ENCODE data around the gene HSD3B7. TPM values are rescaled to one million over a fixed set of nuclear protein-coding genes. Genes with fewer than 3 reads are reported as not detected.
A peak's percentile ranks its signal among the peaks of the same experiment; 100 is the strongest.

The HSD3B7 gene
- total RNA-seq, 1 experiment from 2014 or later = 5.5 TPM

DNA sequence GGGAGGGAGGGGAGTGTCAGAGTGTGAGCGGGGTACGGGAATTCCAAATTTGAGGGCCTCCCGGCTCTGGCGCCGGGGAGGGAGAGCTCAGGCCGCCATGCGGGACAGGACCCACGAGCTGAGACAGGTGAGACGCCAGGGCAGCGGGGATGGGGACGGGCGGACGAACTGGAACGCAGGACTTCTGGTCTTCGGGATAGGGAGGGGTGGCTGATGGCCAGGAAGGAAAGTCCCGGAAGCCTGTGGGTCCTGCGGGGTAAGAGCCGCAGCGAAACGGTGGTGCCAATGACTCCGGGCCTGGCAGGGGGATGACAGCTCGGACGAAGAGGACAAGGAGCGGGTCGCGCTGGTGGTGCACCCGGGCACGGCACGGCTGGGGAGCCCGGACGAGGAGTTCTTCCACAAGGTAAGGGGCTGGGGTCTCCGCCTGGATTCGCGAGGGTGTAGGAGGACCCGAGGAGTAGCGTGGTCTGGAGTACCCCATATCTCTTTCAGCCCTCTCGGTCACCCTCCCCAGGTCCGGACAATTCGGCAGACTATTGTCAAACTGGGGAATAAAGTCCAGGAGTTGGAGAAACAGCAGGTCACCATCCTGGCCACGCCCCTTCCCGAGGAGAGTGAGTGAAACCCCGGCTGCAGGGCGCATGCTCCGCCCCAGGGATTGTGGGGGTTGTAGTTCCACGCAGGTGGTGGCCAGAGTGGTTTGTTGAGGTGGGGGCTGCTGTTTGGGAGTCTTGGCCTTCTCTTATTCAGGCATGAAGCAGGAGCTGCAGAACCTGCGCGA, 48.9 kb downstream of the HSD3B7 start:
- Histone ChIP-seq H3K27me3 (ENCODE audit: insufficient read depth, low read length) (no peaks in the 10 kb centered on the region), H4K91ac (ENCODE audit: insufficient read length, low read depth, low read length) (no peak overlapping the region), H3K23me2 (ENCODE audit: insufficient read length, low read depth, low read length, poor library complexity, severe bottlenecking) (peaks cover 17% of the 10 kb centered on the region), H2BK20ac (ENCODE audit: low read depth, low read length, poor library complexity, severe bottlenecking) (no peak overlapping the region), H3T11ph (ENCODE audit: low read length) (no peak overlapping the region), H3K4ac (ENCODE audit: low read depth, low read length) (no peak overlapping the region), H3K4me2 (ENCODE audit: insufficient read depth, insufficient read length, low read length) (peak overlapping the region; percentile 62), H2AFZ (ENCODE audit: low read length) (no peak overlapping the region), H3K14ac (ENCODE audit: insufficient read depth, low read length) (no peak overlapping the region), H2BK12ac (ENCODE audit: insufficient read length, low read depth, low read length) (no peak overlapping the region), H2BK5ac (ENCODE audit: insufficient read length, low read length) (no peak overlapping the region), H3K9me3 (ENCODE audit: control insufficient read depth, low read depth, low read length) (no peaks in the 10 kb centered on the region), H3K23ac (ENCODE audit: insufficient read length, low read depth, low read length) (no peak overlapping the region), H3K9ac (ENCODE audit: extremely low read depth, insufficient read length, low read length) (no peak overlapping the region), H4K5ac (ENCODE audit: insufficient read length, low read depth, low read length) (no peak overlapping the region), H3K79me1 (ENCODE audit: insufficient read depth, low read depth, low read length, poor library complexity, severe bottlenecking) (no peaks in the 10 kb centered on the region), H4K8ac (replicated peaks; ENCODE audit: insufficient read length, low read depth, low read length) (no peak overlapping the region), H4K20me1 (ENCODE audit: control insufficient read depth, insufficient read depth, insufficient read length) (peaks cover 5% of the 10 kb centered on the region), H3K4me1 (ENCODE audit: insufficient read depth, low read length) (no peaks in the 10 kb centered on the region), H2AK5ac (ENCODE audit: insufficient read length, low read length) (no peak overlapping the region), H2BK120ac (ENCODE audit: low read depth, low read length, poor library complexity, severe bottlenecking) (no peak overlapping the region), H3K56ac (ENCODE audit: insufficient read length, low read depth, low read length) (no peak overlapping the region), H2BK15ac (ENCODE audit: low read depth, low read length) (no peak overlapping the region), H3K79me2 (ENCODE audit: insufficient read depth, low read length) (no peaks in the 10 kb centered on the region), H3K27ac (ENCODE audit: insufficient read length, low read depth, low read length) (no peak overlapping the region), H3K18ac (ENCODE audit: insufficient read length, low read depth, low read length) (no peak overlapping the region)
- WGBS (ENCODE audit: extremely low coverage, insufficient read length, low lambda C conversion rate) = no CpG with 5 or more reads among the region's 47 CpGs
- no peaks in the 10 kb centered on the region for H3K9me3 Mint-ChIP-seq
- peaks cover 0 to 6% (median 0%) of the 10 kb centered on the region in 3 experiments; a peak in 1 of 7 replicates for H3K36me3 Mint-ChIP-seq (ENCODE audit: insufficient read depth in 1 of 3, low read depth in 3 of 3)
- peak overlapping the region; percentile 61 to 79 (median 70); a peak in 5 of 7 replicates for H3K27ac Mint-ChIP-seq
- H3K27me3 Mint-ChIP-seq (ENCODE audit: low read depth) = no peaks in the 10 kb centered on the region; the same call in 1 of the 2 replicates
- peak overlapping the region; percentile 89 to 95 for H3K4me3 Mint-ChIP-seq
- DNase-seq = peak; percentile 83
- TF ChIP-seq, protein P1, sequence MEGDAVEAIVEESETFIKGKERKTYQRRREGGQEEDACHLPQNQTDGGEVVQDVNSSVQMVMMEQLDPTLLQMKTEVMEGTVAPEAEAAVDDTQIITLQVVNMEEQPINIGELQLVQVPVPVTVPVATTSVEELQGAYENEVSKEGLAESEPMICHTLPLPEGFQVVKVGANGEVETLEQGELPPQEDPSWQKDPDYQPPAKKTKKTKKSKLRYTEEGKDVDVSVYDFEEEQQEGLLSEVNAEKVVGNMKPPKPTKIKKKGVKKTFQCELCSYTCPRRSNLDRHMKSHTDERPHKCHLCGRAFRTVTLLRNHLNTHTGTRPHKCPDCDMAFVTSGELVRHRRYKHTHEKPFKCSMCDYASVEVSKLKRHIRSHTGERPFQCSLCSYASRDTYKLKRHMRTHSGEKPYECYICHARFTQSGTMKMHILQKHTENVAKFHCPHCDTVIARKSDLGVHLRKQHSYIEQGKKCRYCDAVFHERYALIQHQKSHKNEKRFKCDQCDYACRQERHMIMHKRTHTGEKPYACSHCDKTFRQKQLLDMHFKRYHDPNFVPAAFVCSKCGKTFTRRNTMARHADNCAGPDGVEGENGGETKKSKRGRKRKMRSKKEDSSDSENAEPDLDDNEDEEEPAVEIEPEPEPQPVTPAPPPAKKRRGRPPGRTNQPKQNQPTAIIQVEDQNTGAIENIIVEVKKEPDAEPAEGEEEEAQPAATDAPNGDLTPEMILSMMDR (conservative IDR thresholded peaks at IDR 0.05) = no peak
- peaks cover 7 to 17% of the 10 kb centered on the region in 2 experiments; a peak in 3 of 4 replicates for H3K4me1 Mint-ChIP-seq
